Activated CD8-positive, alpha-beta T cell treated with anti-CD3 and anti-CD28 coated beads for 36 hours (primary cell): ENCODE results near the gene SMPD3. TPM values are rescaled to one million over a fixed set of nuclear protein-coding genes. Genes with fewer than 3 reads are reported as not detected.

Experiments
- ATAC-seq: fragments of 200-7000 bp; cut with Tn5 transposase; one replicate; pipeline ENCODE4 v1.10.0; 2021; ENCODE audit warnings: mild to moderate bottlenecking, moderate library complexity
- CTCF ChIA-PET: fragments of 350-600 bp; sonication (Branson Sonifier 250); formaldehyde crosslinking; loops from one replicate; lab custom pipeline; 2021; ENCODE audit warnings: antibody characterized with exemption; lab: Charles Lee
- POLR2A ChIA-PET: fragments of 350-600 bp; sonication (Branson Sonifier 250); formaldehyde crosslinking; loops from one replicate; lab custom pipeline; 2021; ENCODE audit warnings: antibody characterized with exemption; lab: Charles Lee
- DNase-seq: peaks from one replicate; pipeline ENCODE4 v3.0.0-alpha.2; 2020
- H3K27ac Mint-ChIP-seq: one replicate; pipeline ENCODE4 v1.8.0; 2021; ENCODE audit warnings: mild to moderate bottlenecking, mixed read lengths
- H3K27me3 Mint-ChIP-seq: one replicate; pipeline ENCODE4 v1.8.0; 2021; ENCODE audit warnings: mixed read lengths
- H3K36me3 Mint-ChIP-seq: one replicate; pipeline ENCODE4 v1.8.0; 2021; ENCODE audit warnings: low read depth, mixed read lengths
- H3K4me1 Mint-ChIP-seq: one replicate; pipeline ENCODE4 v1.8.0; 2021; ENCODE audit warnings: low read depth, mixed read lengths
- H3K4me3 Mint-ChIP-seq: one replicate; pipeline ENCODE4 v1.8.0; 2021; ENCODE audit warnings: mild to moderate bottlenecking, moderate library complexity, mixed read lengths
- H3K9me3 Mint-ChIP-seq: one replicate; pipeline ENCODE4 v1.8.0; 2021; ENCODE audit warnings: mixed read lengths
- intact Hi-C: fragments of 100-400 bp; cut with micrococcal nuclease; formaldehyde crosslinking; loops from one replicate; pipeline ENCODE4 v1.10.0; 2022
- total RNA-seq, 2 experiments: library from RNA; stranded (reverse); gene quantifications; one replicate each; pipeline ENCODE4 v1.2.3, GENCODE V29; 2021
- TF ChIP-seq, protein P1 (sequence below): fragments of 200-600 bp; IDR thresholded peaks from one replicate; pipeline ENCODE4 v1.8.0; 2022; ENCODE audit warnings: antibody characterized with exemption, mild to moderate bottlenecking

The SMPD3 gene
- total RNA-seq, 2 experiments from 2014 or later = 0.16 to 0.63 TPM

- TF ChIP-seq, protein P1, sequence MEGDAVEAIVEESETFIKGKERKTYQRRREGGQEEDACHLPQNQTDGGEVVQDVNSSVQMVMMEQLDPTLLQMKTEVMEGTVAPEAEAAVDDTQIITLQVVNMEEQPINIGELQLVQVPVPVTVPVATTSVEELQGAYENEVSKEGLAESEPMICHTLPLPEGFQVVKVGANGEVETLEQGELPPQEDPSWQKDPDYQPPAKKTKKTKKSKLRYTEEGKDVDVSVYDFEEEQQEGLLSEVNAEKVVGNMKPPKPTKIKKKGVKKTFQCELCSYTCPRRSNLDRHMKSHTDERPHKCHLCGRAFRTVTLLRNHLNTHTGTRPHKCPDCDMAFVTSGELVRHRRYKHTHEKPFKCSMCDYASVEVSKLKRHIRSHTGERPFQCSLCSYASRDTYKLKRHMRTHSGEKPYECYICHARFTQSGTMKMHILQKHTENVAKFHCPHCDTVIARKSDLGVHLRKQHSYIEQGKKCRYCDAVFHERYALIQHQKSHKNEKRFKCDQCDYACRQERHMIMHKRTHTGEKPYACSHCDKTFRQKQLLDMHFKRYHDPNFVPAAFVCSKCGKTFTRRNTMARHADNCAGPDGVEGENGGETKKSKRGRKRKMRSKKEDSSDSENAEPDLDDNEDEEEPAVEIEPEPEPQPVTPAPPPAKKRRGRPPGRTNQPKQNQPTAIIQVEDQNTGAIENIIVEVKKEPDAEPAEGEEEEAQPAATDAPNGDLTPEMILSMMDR = no peak
- CTCF ChIA-PET = interaction anchor here (2.1 kb wide), 1 partner anchor 101 kb away, joined by 8 read pairs; no protein-coding TSS in a partner anchor
- H3K36me3 Mint-ChIP-seq = no peaks in the 10 kb centered on the region
Observed at GRCh38 chr16:68408967-68409366, 39.3 kb downstream of the SMPD3 start.

GRCh38 chr16:68408428-68408827, 39.9 kb downstream of the SMPD3 start:
- TF ChIP-seq, protein P1 = no peak
- no peak overlapping the region for H3K4me3 Mint-ChIP-seq
- H3K27ac Mint-ChIP-seq = no peak overlapping the region
- ATAC-seq (no peak), DNase-seq (no peak)
- H3K27me3 Mint-ChIP-seq = peaks cover 2% of the 10 kb centered on the region
- peaks cover 3% of the 10 kb centered on the region for H3K4me1 Mint-ChIP-seq
- H3K9me3 Mint-ChIP-seq = no peaks in the 10 kb centered on the region
- intact Hi-C loops = no loop called here
- POLR2A ChIA-PET = interaction anchor here (1.1 to 3.1 kb wide), 2 partner anchors 14 to 24 kb away, joined by 3 to 8 read pairs; no protein-coding TSS in a partner anchor
- H3K36me3 Mint-ChIP-seq = no peaks in the 10 kb centered on the region
- CTCF ChIA-PET = interaction anchor here (1.1 to 3.2 kb wide), 5 partner anchors 11 to 112 kb away, joined by 3 to 17 read pairs (median 5); no protein-coding TSS in a partner anchor

More at GRCh38 chr16:68408967-68409366, 39.3 kb downstream of the SMPD3 start:
- Mint-ChIP-seq H3K27ac (no peak overlapping the region), H3K4me3 (no peak overlapping the region), H3K9me3 (no peaks in the 10 kb centered on the region), H3K4me1 (peaks cover 3% of the 10 kb centered on the region), H3K27me3 (peaks cover 2% of the 10 kb centered on the region)
- no peak for ATAC-seq
- DNase-seq = no peak
- intact Hi-C loops = no loop called here
- POLR2A ChIA-PET = interaction anchor here (3.1 kb wide), 1 partner anchor 14 kb away, joined by 8 read pairs; no protein-coding TSS in a partner anchor

DNA sequence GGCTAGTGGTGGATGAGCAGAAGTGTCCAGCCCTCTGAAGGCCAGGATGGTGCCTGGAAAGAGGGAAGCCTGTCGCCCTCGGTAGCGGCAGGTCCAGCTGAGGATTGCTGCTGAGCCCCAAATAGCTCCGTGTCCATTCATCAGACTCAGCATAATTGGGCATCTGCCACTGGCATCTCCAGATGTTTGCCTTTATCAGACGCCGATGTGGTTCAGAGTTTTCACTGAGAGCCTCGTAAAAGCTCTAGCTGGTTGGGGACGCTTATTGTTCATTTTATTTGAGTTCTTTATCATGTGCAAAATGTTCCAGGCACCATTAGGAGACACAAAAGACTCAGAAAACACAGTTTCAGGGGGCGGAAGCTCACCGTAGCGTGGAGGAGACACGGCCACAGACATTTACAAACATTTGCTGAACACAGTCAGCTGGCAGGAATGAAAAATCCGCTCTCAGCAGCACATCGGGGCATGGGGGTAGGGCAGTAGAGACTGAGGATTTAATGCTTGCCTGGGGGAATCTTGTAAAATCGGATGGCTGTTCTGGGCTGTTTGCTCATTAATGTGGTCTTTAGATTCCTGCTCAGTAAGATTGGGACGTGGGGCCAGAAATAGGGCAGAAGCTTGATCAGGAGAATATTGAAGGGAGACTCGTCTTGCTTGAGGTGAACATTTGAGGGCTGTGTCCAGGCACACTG, 41.7 kb downstream of the SMPD3 start:
- Mint-ChIP-seq H3K36me3 (no peaks in the 10 kb centered on the region), H3K9me3 (no peaks in the 10 kb centered on the region), H3K4me3 (no peak overlapping the region), H3K27me3 (peaks cover 2% of the 10 kb centered on the region), H3K27ac (no peak overlapping the region), H3K4me1 (peaks cover under 1% of the 10 kb centered on the region)
- TF ChIP-seq, protein P1 = no peak
- intact Hi-C loops = no loop called here
- POLR2A ChIA-PET = interaction anchor here (1.4 to 3.1 kb wide), 2 partner anchors 11 to 12 kb away, joined by 5 to 8 read pairs; no protein-coding TSS in a partner anchor
- CTCF ChIA-PET = interaction anchor here (0.7 to 3.2 kb wide), 6 partner anchors 9 to 114 kb away, joined by 3 to 17 read pairs (median 4); no protein-coding TSS in a partner anchor
- ATAC-seq (no peak), DNase-seq (no peak)

DNA sequence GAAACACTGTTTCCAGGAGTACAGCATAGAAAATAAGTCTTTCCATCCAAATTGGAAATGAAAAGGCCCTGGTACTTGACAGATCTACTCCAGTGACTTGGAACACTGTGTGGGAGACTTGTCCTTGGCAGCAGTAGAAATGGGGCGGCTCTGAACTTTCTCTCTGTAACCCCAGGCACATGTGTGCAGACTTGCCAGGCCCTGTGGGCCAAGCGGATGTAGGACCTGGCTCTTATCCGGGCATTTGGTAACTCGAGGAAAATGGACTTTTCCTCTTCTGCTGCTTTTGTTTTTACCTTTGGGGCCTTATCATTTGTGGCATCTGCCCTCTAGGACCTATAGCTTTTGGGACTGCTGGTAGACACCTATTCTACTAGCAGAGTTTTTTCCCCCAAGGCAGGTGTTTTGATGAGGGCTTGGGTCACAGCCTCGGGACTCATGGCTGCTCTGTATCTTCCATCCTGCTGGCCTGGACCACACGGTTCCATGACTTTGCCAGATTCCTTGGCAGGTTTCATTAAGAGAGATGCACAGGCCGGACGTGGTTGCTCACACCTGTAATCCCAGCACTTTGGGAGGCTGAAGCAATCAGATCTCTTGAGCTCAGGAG, 43.5 kb downstream of the SMPD3 start:
- ChIA-PET CTCF (interaction anchor here (1.0 to 1.9 kb wide), 2 partner anchors 8 to 76 kb away, joined by 4 read pairs; no protein-coding TSS in a partner anchor), POLR2A (no interaction called here)
- H3K4me3 Mint-ChIP-seq = no peak overlapping the region
- H3K27ac Mint-ChIP-seq = no peak overlapping the region
- no peak for DNase-seq
- no peaks in the 10 kb centered on the region for H3K9me3 Mint-ChIP-seq
- H3K4me1 Mint-ChIP-seq = peaks cover 7% of the 10 kb centered on the region
- no peak for ATAC-seq
- H3K27me3 Mint-ChIP-seq = peaks cover 2% of the 10 kb centered on the region
- TF ChIP-seq, protein P1 = no peak
- intact Hi-C loops = no loop called here
- H3K36me3 Mint-ChIP-seq = no peaks in the 10 kb centered on the region
